ENCODE data around the gene TIAM1.
A peak's percentile ranks its signal among the peaks of the same experiment; 100 is the strongest.

Gene TIAM1

GRCh38 chr21:31173881-31174555 is 170.0 kb downstream of the TIAM1 start:
- Histone ChIP-seq H3K9ac (ENCODE audit: low read length) (no peak overlapping the region), H3K4me1 (ENCODE audit: low read length) (peaks cover 6% of the 10 kb centered on the region), H3K9me3 (ENCODE audit: insufficient read depth, low read length) (no peaks in the 10 kb centered on the region), H2AFZ (ENCODE audit: low read depth, low read length) (no peak overlapping the region), H3K4me3 (ENCODE audit: low read length) (no peak overlapping the region), H3K27me3 (ENCODE audit: low read depth, low read length) (no peaks in the 10 kb centered on the region), H3K79me2 (ENCODE audit: low read length) (no peaks in the 10 kb centered on the region), H4K20me1 (ENCODE audit: insufficient read depth, low read length) (no peaks in the 10 kb centered on the region), H3K4me2 (ENCODE audit: low read length) (no peak overlapping the region), H3K36me3 (replicated peaks; ENCODE audit: low read depth, low read length) (no peaks in the 10 kb centered on the region), H3K27ac (ENCODE audit: low read length) (no peak overlapping the region)
- TF ChIP-seq CTCF (IDR thresholded peaks at IDR 0.05; ENCODE audit: low read depth, low read length) (no peak), EZH2phosphoT487 (IDR thresholded peaks at IDR 0.05; ENCODE audit: low read depth) (no peak)

GRCh38 chr21:31172328-31172727 is 171.7 kb downstream of the TIAM1 start:
- H3K27me3 ChIP-seq (ENCODE audit: low read depth, low read length), result no peaks in the 10 kb centered on the region
- H3K4me3 ChIP-seq (ENCODE audit: low read length), result no peak overlapping the region
- H3K4me1 ChIP-seq (ENCODE audit: low read length), result peaks cover 6% of the 10 kb centered on the region
- H3K27ac ChIP-seq (ENCODE audit: low read length), result no peak overlapping the region
- H3K9ac ChIP-seq (ENCODE audit: low read length), result no peak overlapping the region
- H3K36me3 ChIP-seq (replicated peaks; ENCODE audit: low read depth, low read length), result no peaks in the 10 kb centered on the region
- TF ChIP-seq EZH2phosphoT487 (IDR thresholded peaks at IDR 0.05; ENCODE audit: low read depth), result no peak
- no peak for TF ChIP-seq CTCF (IDR thresholded peaks at IDR 0.05; ENCODE audit: low read depth, low read length)
- no peak overlapping the region for H2AFZ ChIP-seq (ENCODE audit: low read depth, low read length)
- no peaks in the 10 kb centered on the region for H3K79me2 ChIP-seq (ENCODE audit: low read length)
- H3K9me3 ChIP-seq (ENCODE audit: insufficient read depth, low read length), result no peaks in the 10 kb centered on the region
- no peaks in the 10 kb centered on the region for H4K20me1 ChIP-seq (ENCODE audit: insufficient read depth, low read length)
- H3K4me2 ChIP-seq (ENCODE audit: low read length), result no peak overlapping the region

- H4K20me1 ChIP-seq (ENCODE audit: insufficient read depth, low read length), result no peaks in the 10 kb centered on the region
- no peaks in the 10 kb centered on the region for H3K79me2 ChIP-seq (ENCODE audit: low read length)
- no peak overlapping the region for H3K9ac ChIP-seq (ENCODE audit: low read length)
- no peaks in the 10 kb centered on the region for H3K9me3 ChIP-seq (ENCODE audit: insufficient read depth, low read length)
- no peak overlapping the region for H3K4me2 ChIP-seq (ENCODE audit: low read length)
- no peaks in the 10 kb centered on the region for H3K36me3 ChIP-seq (replicated peaks; ENCODE audit: low read depth, low read length)
- H3K27me3 ChIP-seq (ENCODE audit: low read depth, low read length), result no peaks in the 10 kb centered on the region
- H3K4me3 ChIP-seq (ENCODE audit: low read length), result no peak overlapping the region
- H3K4me1 ChIP-seq (ENCODE audit: low read length), result peaks cover 6% of the 10 kb centered on the region
- TF ChIP-seq CTCF (IDR thresholded peaks at IDR 0.05; ENCODE audit: low read depth, low read length) (no peak), EZH2phosphoT487 (IDR thresholded peaks at IDR 0.05; ENCODE audit: low read depth) (no peak)
- H2AFZ ChIP-seq (ENCODE audit: low read depth, low read length), result no peak overlapping the region
- H3K27ac ChIP-seq (ENCODE audit: low read length), result no peak overlapping the region
These were observed 179.1 kb downstream of the TIAM1 start for GRCh38 chr21:31164713-31165694.

GRCh38 chr21:31162827-31163226 is 181.2 kb downstream of the TIAM1 start:
- no peak for TF ChIP-seq EZH2phosphoT487 (IDR thresholded peaks at IDR 0.05; ENCODE audit: low read depth)
- TF ChIP-seq CTCF (IDR thresholded peaks at IDR 0.05; ENCODE audit: low read depth, low read length), result no peak
- no peak overlapping the region for H3K9ac ChIP-seq (ENCODE audit: low read length)
- peaks cover 6% of the 10 kb centered on the region for H3K4me1 ChIP-seq (ENCODE audit: low read length)
- H3K27me3 ChIP-seq (ENCODE audit: low read depth, low read length), result no peaks in the 10 kb centered on the region
- no peaks in the 10 kb centered on the region for H4K20me1 ChIP-seq (ENCODE audit: insufficient read depth, low read length)
- H3K36me3 ChIP-seq (replicated peaks; ENCODE audit: low read depth, low read length), result no peaks in the 10 kb centered on the region
- H3K4me2 ChIP-seq (ENCODE audit: low read length), result peak overlapping the region; percentile 63
- no peaks in the 10 kb centered on the region for H3K79me2 ChIP-seq (ENCODE audit: low read length)
- H3K9me3 ChIP-seq (ENCODE audit: insufficient read depth, low read length), result no peaks in the 10 kb centered on the region
- no peak overlapping the region for H3K27ac ChIP-seq (ENCODE audit: low read length)
- H2AFZ ChIP-seq (ENCODE audit: low read depth, low read length), result no peak overlapping the region
- H3K4me3 ChIP-seq (ENCODE audit: low read length), result peak overlapping the region; percentile 64

Measured in OCI-LY3 (cell line).